HPDE6-E6E7 (cell line): ENCODE results near the gene SP5.
"Not testable (repeated sequence)": the region's sequence is repeated elsewhere in the genome, so short reads cannot be mapped to it uniquely, and the experiment has no call there.

Experiments used
- DNase-seq: peaks from one replicate; pipeline ENCODE4 v3.0.0; 2011; ENCODE audit warnings: missing footprints; ENCODE audit errors: extremely low spot score

SP5 gene

DNA sequence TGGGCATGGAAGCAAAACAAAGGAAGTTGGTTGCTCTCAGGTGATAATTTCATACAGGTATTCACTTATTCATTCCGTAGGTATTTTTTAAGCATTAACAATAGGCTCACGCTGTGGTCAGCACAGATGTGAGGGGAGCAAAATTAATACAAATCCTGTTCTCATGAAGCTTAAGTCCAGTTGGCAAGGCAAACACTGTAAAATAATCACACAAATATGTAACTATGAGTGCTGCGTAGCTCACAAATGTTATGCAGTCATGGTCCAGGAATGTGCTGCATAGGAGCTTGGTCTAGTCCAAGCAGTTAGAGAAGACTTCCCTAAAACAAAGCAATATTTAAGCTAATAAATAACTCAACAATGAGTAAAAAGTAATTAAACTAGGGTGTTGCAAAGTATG is 23.9 kb downstream of the SP5 start:
- peak; percentile 72 for DNase-seq

DNA sequence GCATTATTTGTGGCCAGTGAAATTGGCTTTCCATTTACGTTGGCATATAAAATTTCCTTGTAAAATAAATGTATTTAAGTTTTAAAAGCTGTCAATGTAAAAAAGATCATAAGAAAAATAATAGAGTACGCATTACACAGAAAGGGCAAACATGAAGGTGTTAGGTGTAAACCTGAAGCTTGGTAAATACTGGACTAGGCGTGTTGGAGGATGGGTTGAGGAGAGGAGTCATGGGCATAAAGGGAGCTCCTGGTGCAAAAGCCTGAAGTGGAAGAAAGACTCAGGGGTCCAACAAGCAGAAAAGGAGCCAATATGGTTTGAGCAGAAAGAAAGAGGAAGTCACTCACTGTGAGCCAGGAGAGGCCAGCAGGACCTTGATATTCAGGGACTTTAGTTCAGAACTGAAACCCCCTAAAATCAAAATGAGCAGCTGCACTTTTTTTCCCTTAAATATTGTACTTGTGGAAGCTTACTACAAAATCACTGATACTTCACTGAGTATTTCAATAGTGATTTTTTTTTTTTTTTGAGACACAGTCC is 24.4 kb downstream of the SP5 start:
- DNase-seq, result no peak

DNA sequence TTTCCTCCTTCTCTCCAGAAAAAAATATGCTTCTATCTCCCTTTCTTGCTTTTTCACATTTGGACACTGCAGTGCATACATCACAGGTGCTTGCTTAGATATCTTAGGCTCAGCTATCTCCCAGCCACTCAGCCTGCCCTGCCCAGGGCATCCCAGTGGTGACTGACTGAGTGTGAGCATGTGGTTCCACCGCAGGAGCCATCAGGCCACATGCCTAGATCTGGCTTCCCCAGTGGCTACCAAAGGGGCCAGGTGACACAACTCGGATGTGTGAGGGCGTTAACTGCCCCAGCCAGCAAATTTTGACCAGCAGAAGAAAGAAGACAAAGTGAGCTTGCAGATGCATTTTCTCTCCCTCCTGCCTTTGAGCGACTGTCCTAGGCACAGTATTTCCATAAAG is 25.5 kb downstream of the SP5 start:
- no peak for DNase-seq

DNA sequence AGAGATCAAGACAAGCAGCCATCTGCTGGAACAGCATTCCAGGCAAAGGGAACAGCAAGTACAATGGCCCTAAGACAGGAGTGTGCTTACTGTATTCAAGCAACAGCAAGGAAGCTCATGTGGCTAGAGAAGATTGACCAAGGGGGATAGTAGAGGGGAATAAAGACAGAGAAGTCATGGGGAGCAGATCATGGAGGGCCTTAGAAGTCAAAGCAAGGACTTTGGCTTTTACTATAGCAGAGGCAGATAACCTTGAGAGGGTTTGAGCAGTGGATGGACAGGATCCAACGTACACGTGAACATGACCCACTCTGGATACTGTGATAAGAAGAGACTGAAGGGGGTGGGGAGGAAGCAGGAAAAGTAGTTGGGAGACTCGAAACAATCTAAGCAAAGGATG is 26.9 kb downstream of the SP5 start:
- DNase-seq, result no peak

DNA sequence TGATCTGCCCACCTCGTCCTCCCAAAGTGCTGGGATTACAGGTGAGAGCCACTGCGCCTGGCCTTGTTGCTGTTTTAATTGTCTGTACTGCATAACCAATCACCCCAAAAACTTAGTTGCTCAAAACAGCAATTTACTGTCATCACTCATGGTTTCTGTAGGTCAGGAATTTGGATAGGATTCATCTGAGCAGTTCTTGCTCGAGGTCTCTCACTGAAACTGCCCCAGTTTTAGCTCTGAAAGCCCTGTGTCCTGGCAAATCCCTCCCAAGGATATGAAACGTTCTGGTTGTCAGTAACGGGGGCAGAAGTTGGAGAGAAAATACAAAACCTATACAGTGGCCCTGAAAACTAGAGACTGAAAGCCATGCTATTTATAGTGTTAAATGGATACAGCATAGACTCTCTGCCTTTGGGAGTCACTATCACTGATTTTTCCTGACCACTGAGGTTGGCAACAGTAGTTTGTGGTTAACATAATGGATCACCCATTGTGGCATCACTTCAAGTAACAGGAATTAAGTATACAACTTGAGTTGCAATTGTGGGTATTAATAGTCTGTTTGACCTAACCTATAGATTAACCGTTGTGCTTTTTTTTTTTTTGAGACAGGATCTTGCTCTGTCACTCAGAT is 27.9 kb downstream of the SP5 start:
- DNase-seq, result no peak

DNA sequence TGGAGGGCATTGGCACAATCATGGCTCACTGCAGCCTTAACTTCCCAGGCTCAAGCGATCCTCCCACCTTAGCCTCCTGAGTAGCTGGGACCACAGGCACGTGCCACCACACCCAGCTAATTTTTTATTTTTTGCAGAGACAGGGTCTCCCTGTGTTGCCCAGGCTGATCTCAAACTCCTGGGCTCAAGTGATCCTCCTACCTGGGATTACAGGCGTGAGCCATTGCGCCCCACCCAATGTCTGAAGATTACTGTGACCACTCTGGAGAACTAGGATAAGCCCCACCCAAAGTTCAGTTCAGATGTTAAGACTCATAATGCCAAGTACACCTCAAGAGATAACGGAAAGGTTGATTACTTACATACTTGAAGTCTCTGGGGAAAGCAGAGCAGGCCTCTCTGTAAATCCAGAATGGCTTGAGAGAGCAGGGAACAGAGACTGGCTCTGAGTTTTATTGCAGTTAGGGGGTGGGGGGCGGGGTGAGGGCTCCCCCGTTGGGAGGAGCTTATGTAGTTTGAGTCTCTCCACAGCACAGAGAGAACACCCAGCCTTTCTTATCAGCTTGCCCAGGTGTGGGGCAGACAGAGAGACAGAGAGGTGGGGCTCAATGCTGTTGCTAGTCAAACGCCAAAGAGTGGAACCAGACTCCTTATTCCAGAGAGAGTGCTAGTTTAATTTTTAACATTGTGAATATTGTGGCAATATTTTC is 28.5 kb downstream of the SP5 start:
- no peak for DNase-seq

DNA sequence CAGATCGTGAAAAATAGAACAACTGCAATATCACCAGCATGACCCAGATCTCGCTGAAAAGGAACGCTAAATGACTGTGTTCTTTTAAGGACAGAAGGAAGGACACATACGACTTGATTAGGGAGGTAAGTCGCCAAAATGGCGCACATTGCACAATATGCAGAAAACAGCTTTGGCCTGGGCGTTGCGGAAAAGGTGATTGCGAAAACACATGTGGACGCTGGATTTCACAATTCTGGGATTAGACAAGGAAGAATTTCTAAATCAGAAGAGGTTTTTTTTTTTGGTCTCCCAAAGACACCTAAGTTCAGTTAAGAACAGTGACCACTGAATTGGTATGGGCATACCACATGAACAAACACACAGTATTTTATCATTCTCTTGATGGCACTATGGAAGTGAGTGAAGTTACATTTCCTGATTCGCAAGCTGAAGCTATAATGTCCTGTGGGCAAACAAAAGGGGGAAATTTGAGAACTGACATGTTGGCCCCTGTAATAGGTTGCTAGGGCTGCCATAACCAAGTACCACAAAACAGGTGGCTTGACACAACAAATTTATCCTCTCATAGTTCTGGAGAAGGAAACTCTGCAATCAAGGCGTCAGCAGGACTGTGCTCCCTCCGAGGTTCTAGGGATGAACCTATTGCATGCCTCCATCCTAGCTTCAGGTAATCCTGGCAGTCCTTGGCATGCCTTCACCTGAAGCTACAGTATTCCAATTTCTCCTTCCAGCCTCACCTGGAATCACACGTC is 29.3 kb downstream of the SP5 start:
- DNase-seq, result no peak

DNA sequence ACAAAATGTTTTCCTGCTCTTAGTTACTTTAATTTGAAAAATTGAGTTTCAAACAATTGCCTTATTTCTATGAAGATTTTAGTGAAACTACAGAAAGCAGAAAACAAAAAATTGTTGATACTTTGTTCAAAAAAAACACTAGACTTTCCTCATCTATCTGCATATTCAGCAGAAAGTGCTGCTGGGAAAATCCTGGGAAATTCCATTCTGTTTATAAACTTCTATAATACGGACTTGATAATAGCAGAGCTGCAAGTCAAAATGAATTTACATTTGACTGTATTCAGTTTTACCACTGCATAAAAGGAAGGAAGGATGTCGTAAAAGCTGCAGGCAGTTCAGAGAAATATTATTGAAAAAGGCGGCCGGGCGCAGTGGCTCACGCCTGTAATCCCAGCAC is 30.2 kb downstream of the SP5 start:
- no peak for DNase-seq

DNA sequence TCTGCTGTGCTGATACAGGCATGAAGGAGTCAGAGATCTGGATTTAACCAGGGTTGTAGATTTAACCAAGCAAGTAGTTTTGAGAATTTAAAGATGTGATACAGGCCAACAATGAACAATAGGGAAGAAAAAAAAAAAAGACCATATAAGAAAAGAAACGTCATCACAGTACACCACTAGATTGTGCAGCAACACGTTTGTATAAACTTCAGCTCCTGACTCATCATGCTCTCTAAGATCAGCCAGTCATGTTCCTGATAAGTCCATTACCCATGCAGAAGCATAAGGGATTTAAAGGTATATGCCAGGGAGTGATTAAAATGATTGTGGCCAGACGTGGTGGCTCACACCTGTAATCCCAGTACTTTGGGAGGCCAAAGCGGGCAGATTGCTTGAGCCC is 32.8 kb downstream of the SP5 start:
- DNase-seq, result peak; percentile 59

DNA sequence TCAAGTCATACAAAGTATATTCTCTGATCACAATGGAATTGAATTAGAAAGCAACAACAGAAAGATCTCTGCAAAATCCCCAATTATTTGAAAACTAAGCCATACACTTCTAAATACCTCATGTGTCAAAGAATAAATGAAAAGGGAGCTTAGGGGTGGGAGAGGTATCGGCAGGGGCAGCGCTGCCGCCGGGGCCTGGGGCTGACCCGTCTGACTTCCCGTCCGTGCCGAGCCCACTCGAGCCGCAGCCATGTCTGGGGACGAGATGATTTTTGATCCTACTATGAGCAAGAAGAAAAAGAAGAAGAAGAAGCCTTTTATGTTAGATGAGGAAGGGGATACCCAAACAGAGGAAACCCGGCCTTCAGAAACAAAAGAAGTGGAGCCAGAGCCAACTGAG is 36.4 kb downstream of the SP5 start:
- not testable (repeated sequence) for DNase-seq

DNA sequence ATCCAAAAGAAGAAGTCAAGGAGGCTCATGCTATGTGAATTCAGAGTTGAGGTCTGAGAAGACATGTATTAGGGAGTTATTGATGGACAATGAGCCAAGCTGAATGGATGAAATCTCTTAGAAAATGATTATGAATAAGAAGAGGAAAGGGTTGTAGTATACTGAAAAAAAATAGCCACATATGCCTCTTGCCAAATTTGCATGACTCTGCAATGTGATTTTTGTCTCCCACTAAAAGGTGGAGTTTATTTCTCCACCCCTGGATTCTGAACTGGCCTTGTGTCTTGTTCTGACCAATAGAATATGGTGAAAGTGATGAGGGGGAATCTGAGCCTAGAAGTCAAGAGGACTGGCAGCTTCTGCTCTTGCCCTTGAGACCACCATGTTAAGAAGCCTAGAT is 46.4 kb downstream of the SP5 start:
- no peak for DNase-seq

DNA sequence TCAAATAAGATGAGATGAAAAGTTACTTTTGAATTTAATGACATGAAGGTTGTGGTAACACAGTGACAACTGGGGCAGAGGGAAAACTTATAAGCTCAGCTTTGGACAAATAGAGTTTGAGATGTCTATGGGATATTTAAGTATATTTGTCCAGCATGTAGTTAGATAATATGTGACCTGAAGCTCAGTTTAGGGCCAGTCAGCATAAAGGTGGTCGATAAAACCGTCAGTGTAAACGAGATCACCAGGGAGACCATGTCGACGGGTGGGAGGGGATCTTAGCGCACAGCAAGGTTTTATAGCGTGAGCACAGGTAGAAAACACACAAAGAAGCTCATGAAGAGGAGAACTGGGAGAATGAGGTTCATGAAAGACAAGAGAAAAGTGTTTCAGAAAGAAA is 47.6 kb downstream of the SP5 start:
- DNase-seq, result no peak

DNA sequence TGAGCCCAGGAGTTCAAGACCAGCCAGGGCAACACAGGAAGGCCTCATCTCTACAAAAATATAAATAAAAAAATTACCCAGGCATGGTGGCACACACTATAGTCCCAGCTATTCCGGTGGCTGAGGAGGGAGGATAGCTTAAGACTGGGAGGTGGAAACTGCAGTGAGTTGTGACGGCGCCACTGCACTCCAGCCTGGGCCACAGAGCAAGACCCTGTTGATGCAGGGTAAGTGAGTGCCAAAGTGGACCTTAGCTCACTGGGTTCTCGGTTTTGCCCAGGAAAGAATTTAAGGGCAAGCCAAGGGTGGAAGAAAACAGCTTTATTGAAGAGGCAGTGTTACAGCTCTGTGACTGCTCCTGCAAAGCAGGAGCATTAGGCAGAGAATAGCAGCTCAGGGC is 48.1 kb downstream of the SP5 start:
- no peak for DNase-seq

DNA sequence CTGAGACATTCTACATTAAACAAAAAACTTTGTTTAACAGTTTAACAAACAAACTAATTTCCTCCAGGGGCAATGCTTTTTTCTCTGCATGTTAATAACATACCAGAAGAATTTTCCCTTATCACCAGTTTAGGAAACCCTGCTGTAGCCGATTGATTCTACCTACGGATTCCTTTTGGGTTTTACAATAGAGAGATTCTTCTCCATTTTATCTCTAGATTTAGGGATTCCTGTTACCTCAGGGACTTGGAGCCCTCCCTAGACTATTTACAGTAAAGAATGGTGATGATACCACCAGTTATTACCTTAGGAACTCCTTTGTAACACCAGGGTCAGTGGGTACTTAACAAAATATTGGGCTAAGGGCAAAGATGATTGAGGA is 49.7 kb downstream of the SP5 start:
- no peak for DNase-seq

DNA sequence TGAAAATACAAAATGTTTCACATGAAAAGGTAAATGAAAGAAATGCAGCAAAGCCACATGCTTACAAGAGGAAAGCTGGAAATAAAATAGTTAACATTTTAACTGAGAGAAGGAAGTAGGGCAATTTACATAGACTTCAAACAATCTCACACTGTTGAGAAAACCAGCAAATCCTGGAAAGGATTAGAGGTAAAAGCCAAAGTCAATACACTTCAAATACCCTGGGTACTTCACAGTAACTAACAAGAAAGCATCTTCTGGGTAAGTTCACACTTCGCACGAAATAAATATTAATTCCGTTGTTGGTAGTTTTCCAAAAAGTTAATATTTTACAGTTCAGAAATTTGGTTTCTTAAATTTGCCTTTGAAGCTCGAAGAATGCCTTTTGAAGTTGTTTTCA is 51.6 kb downstream of the SP5 start:
- DNase-seq, result no peak
